ENCODE measurements around the gene OSTC. TPM values are rescaled to one million over a fixed set of nuclear protein-coding genes. Genes with fewer than 3 reads are reported as not detected.

OSTC gene
- total RNA-seq, 4 donors from 2014 or later = 31.2 to 53.9 (median 37.2) TPM

- peak overlapping the region; percentile 72 to 89 (median 81) for H3K4me3 ChIP-seq
- DNase-seq = no peak
- peak overlapping the region; percentile 82 to 91 (median 85) for H3K27ac ChIP-seq
- H3K27me3 ChIP-seq = no peaks in the 10 kb centered on the region
- TF ChIP-seq POLR2A (IDR thresholded peaks at IDR 0.05) (no peak), CTCF (IDR thresholded peaks at IDR 0.05) (peak in 1 of 6 experiments; percentile 17)
- H3K4me1 ChIP-seq = peaks cover 0 to 14% (median 0%) of the 10 kb centered on the region in 4 donors
- H3K9me3 ChIP-seq = no peaks in the 10 kb centered on the region
- H3K36me3 ChIP-seq = peaks cover 0 to 7% (median 0%) of the 10 kb centered on the region in 3 donors
Observed at GRCh38 chr4:108651014-108651791, 804 bp downstream of the OSTC start.

GRCh38 chr4:108662629-108663028, 12.2 kb downstream of the OSTC start:
- Histone ChIP-seq H3K36me3 (peaks cover 0 to 63% (median 0%) of the 10 kb centered on the region in 3 donors), H3K27me3 (no peaks in the 10 kb centered on the region), H3K4me3 (no peak overlapping the region), H3K4me1 (no peaks in the 10 kb centered on the region), H3K27ac (no peak overlapping the region), H3K9me3 (no peaks in the 10 kb centered on the region)
- TF ChIP-seq CTCF (IDR thresholded peaks at IDR 0.05) (no peak), POLR2A (IDR thresholded peaks at IDR 0.05) (no peak)
- DNase-seq = no peak

- Histone ChIP-seq H3K36me3 (no peaks in the 10 kb centered on the region), H3K9me3 (no peaks in the 10 kb centered on the region), H3K4me1 (no peaks in the 10 kb centered on the region), H3K4me3 (no peak overlapping the region), H3K27ac (no peak overlapping the region), H3K27me3 (no peaks in the 10 kb centered on the region)
- DNase-seq = no peak
- TF ChIP-seq CTCF (IDR thresholded peaks at IDR 0.05) = no peak
- no peak for TF ChIP-seq POLR2A (IDR thresholded peaks at IDR 0.05)
Observed at GRCh38 chr4:108674356-108674977, 24.1 kb downstream of the OSTC start.

- TF ChIP-seq CTCF (IDR thresholded peaks at IDR 0.05) = no peak
- no peak for TF ChIP-seq POLR2A (IDR thresholded peaks at IDR 0.05)
- Histone ChIP-seq H3K36me3 (no peaks in the 10 kb centered on the region), H3K9me3 (no peaks in the 10 kb centered on the region), H3K27me3 (no peaks in the 10 kb centered on the region), H3K4me3 (no peak overlapping the region), H3K4me1 (no peaks in the 10 kb centered on the region), H3K27ac (no peak overlapping the region)
- DNase-seq = no peak
Observed at GRCh38 chr4:108681321-108681809, 31.0 kb downstream of the OSTC start.

GRCh38 chr4:108683479-108683878, 33.1 kb downstream of the OSTC start:
- no peaks in the 10 kb centered on the region for H3K36me3 ChIP-seq
- H3K9me3 ChIP-seq = no peaks in the 10 kb centered on the region
- TF ChIP-seq POLR2A (IDR thresholded peaks at IDR 0.05) (no peak), CTCF (IDR thresholded peaks at IDR 0.05) (peak in 3 of 6 experiments; percentile 35 to 36 (median 36))

More at GRCh38 chr4:108683479-108683878, 33.1 kb downstream of the OSTC start:
- Histone ChIP-seq H3K4me3 (no peak overlapping the region), H3K27me3 (no peaks in the 10 kb centered on the region), H3K4me1 (no peaks in the 10 kb centered on the region), H3K27ac (no peak overlapping the region)
- no peak for DNase-seq

Measured in Peyer's patch (tissue), 4 donors.